ENCODE data around the gene OBSCN.

The OBSCN gene

GRCh38 chr1:228291906-228292608 lies 84.2 kb downstream of the OBSCN start:
- no peak for DNase-seq

GRCh38 chr1:228292609-228292911 lies 84.7 kb downstream of the OBSCN start:
- no peak for DNase-seq

- DNase-seq: no peak
Observed at GRCh38 chr1:228293393-228293792, 85.5 kb downstream of the OBSCN start.

GRCh38 chr1:228293816-228294500 lies 86.1 kb downstream of the OBSCN start:
- DNase-seq: no peak

- DNase-seq: no peak
Observed at GRCh38 chr1:228294717-228295116, 86.9 kb downstream of the OBSCN start.

- DNase-seq: no peak
Observed at GRCh38 chr1:228295201-228295600, 87.4 kb downstream of the OBSCN start.

GRCh38 chr1:228295981-228296380 lies 88.1 kb downstream of the OBSCN start:
- no peak for DNase-seq

- no peak for DNase-seq
Observed at GRCh38 chr1:228297242-228297641, 89.4 kb downstream of the OBSCN start.

- DNase-seq: no peak
Observed at GRCh38 chr1:228297822-228298221, 90.0 kb downstream of the OBSCN start.

- no peak for DNase-seq
Observed at GRCh38 chr1:228298471-228298870, 90.6 kb downstream of the OBSCN start.

- DNase-seq: no peak
Observed at GRCh38 chr1:228299211-228299610, 91.4 kb downstream of the OBSCN start.

GRCh38 chr1:228299901-228300300 lies 92.1 kb downstream of the OBSCN start:
- no peak for DNase-seq

- no peak for DNase-seq
Observed at GRCh38 chr1:228302086-228302485, 94.2 kb downstream of the OBSCN start.

GRCh38 chr1:228303596-228303995 lies 95.8 kb downstream of the OBSCN start:
- no peak for DNase-seq

GRCh38 chr1:228304225-228304624 lies 96.4 kb downstream of the OBSCN start:
- DNase-seq: no peak

GRCh38 chr1:228304766-228305395 lies 97.0 kb downstream of the OBSCN start:
- DNase-seq: no peak

- no peak for DNase-seq
Observed at GRCh38 chr1:228305721-228306152, 97.9 kb downstream of the OBSCN start.

GRCh38 chr1:228306275-228307217 lies 98.7 kb downstream of the OBSCN start:
- no peak for DNase-seq

- no peak for DNase-seq
Observed at GRCh38 chr1:228307218-228308023, 99.6 kb downstream of the OBSCN start.

GRCh38 chr1:228308085-228308601 lies 100.3 kb downstream of the OBSCN start:
- no peak for DNase-seq

- no peak for DNase-seq
Observed at GRCh38 chr1:228308628-228309325, 100.9 kb downstream of the OBSCN start.
